Spleen (tissue), 11 donors: ENCODE results near the gene HOXA5. TPM values are rescaled to one million over a fixed set of nuclear protein-coding genes. Genes with fewer than 3 reads are reported as not detected.

Experiments used
- DNase-seq: peaks from one replicate; pipeline ENCODE4 v3.0.0-alpha.2; 2020
- H3K27ac ChIP-seq, 8 donors: fragments of 200-600 bp; sonication (generic) in 7 of 8; 1 replicate in 4 of 8; 2 replicates in 4 of 8; pipeline versions ENCODE4 v1.5.0 to v1.8.0; 2016 to 2021; ENCODE audit warnings: inconsistent platforms in 4 of 8, mild to moderate bottlenecking in 4 of 8, moderate library complexity in 1 of 8
- H3K27me3 ChIP-seq, 7 donors: fragments of 200-600 bp; sonication (generic) in 6 of 7; replicated peaks in 1 of 7; 1 replicate in 4 of 7; 2 replicates in 3 of 7; pipeline versions ENCODE4 v1.5.0 to v1.8.0; 2016 to 2021; ENCODE audit warnings: inconsistent platforms in 3 of 7, mild to moderate bottlenecking in 1 of 7
- H3K36me3 ChIP-seq, 6 donors: fragments of 200-600 bp; sonication (generic) in 5 of 6; 1 replicate in 4 of 6; 2 replicates in 2 of 6; pipeline versions ENCODE4 v1.5.0 to v1.8.0; 2016 to 2021; ENCODE audit warnings: inconsistent platforms in 2 of 6
- H3K4me1 ChIP-seq, 6 donors: fragments of 200-600 bp; sonication (generic) in 5 of 6; 1 replicate in 3 of 6; 2 replicates in 3 of 6; pipeline versions ENCODE4 v1.5.0 to v1.8.0; 2016 to 2021; ENCODE audit warnings: inconsistent platforms in 3 of 6
- H3K4me3 ChIP-seq, 8 donors: fragments of 200-600 bp; sonication (generic) in 7 of 8; 1 replicate in 4 of 8; 2 replicates in 4 of 8; pipeline versions ENCODE4 v1.5.0 to v1.8.0; 2016 to 2021; ENCODE audit warnings: inconsistent platforms in 4 of 8, mild to moderate bottlenecking in 4 of 8, moderate library complexity in 2 of 8
- H3K9me3 ChIP-seq, 8 donors: fragments of 200-600 bp; sonication (generic) in 7 of 8; 1 replicate in 4 of 8; 2 replicates in 4 of 8; pipeline versions ENCODE4 v1.5.0 to v1.8.0; 2016 to 2021; ENCODE audit warnings: inconsistent platforms in 4 of 8
- CTCF ChIP-seq, 11 experiments: fragments of 200-600 bp in 7 of 11; fragments of 450-650 bp in 4 of 11; sonication (generic) in 4 of 11; IDR thresholded peaks in 8 of 11; conservative IDR thresholded peaks in 3 of 11; 1 replicate in 7 of 11; 2 replicates in 4 of 11; pipeline versions ENCODE4 v1.4.0 to v1.8.0; 2016 to 2021; ENCODE audit warnings: antibody characterized with exemption in 11 of 11, inconsistent platforms in 4 of 11, mild to moderate bottlenecking in 1 of 11
- POLR2A ChIP-seq, 3 donors: fragments of 450-650 bp; IDR thresholded peaks; one replicate each; pipeline ENCODE4 v1.5.1; 2017; ENCODE audit warnings: antibody characterized with exemption in 3 of 3, mild to moderate bottlenecking in 1 of 3
- POLR2AphosphoS5 ChIP-seq, 3 donors: sonication (generic); formaldehyde crosslinking; IDR thresholded peaks; one replicate each; pipeline ENCODE4 v1.5.1; 2017; ENCODE audit warnings: antibody characterized with exemption in 3 of 3
- WGBS, 5 donors: extraction: QIAGEN DNeasy Blood & Tissue Kit in 3 of 5; methylation state at CpG; one replicate each; pipeline versions ENCODE4 v1.1.5 to v1.1.7; 2013 to 2018; 5-methylcytosine and 5-hydroxymethylcytosine counted together
- intact Hi-C: fragments of 100-400 bp; cut with DNase I; formaldehyde crosslinking; loops from one replicate; pipeline ENCODE4 v1.15.0; 2023; ENCODE audit warnings: low total_unique reads
- polyA plus RNA-seq, 3 donors: library from polyadenylated mRNA; stranded (reverse); fragments of 200-250 nt; gene quantifications; one replicate each; pipeline ENCODE4 v1.2.1, GENCODE V29; 2013
- total RNA-seq, 7 donors: library from RNA; depleted of rRNA in 3 of 7; stranded (reverse); fragments of >200 nt in 3 of 7; fragmentation: NEBNext Ultra II Directional in 4 of 7; extraction: Animal tissue kit (Norgen Biotek cat#: 25700) in 4 of 7; gene quantifications; one replicate each; pipeline versions ENCODE4 v1.1.0 to v1.2.1, GENCODE V29; 2016 to 2021
- donor health status: healthy with polysubstance abuse.
- donor health status: DM: no; HTN: no; CAD: no; lungs with moderate emphysema.
- donor health status: DM: no; HTN: no; CAD: no.
- donor health status: Bipolar disorder and iron deficiency.
- donor health status: healthy.
- donor health status: DM: no; HTN: no; CAD: no.
- donor health status: DM: yes; HTN: yes; CAD: no.

Gene HOXA5
- total and polyA plus RNA-seq, 10 donors, result 1.6 to 9.3 (median 3.3) TPM

DNA sequence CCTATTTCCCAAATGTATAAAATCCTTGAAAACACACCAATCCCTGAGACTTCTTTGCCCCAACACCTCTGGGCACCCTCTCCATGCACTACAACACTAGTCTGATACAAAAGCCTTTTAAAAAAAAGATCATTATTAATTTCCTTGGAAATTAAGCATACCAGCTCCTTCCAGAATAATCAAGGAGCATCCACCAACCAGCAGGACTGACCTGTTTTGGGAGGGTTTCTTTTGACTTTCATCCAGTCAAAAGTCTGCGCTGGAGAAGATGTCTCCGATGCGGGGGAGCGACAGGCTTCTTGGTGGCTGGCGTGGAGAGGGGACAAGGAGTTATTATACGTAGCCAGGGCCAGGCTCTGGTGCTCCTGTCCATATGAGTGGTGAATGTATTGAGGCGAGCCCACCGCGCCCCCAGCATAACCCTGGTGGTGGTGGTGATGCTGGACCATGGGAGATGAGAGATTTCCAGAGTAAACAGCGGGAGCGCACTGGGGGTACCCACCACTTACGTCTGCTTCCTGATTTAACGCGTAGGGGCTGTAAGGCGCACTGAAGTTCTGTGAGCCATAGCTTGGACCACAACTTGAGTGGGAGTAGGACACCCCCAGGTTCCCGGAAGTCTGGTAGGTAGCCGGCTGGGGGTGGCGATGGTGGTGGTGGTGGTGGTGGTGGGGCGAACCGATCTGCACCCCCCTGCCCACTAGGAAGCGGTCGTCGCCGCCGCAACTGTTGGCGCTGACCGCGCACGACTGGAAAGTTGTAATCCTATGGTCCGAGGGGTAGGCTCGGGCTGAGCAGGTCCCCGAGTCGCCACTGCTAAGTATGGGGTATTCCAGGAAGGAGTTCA lies 48.2 kb downstream of the HOXA5 start:
- DNase-seq, result no peak
- intact Hi-C loops, result loop anchor here (10.0 kb wide), 1 partner anchor 240 kb away; no protein-coding TSS in a partner anchor
- Histone ChIP-seq H3K27me3 (peaks cover 0 to 99% (median 12%) of the 10 kb centered on the region in 7 donors), H3K4me1 (peaks cover 21 to 60% (median 43%) of the 10 kb centered on the region in 6 donors), H3K9me3 (no peaks in the 10 kb centered on the region), H3K27ac (peak overlapping the region in 7 of 8 donors; percentile 89 to 97 (median 94)), H3K4me3 (peak overlapping the region; percentile 70 to 97 (median 92)), H3K36me3 (peaks cover 0 to 15% (median 0%) of the 10 kb centered on the region in 6 donors)
- TF ChIP-seq POLR2A (IDR thresholded peaks at IDR 0.05), result no peak
- TF ChIP-seq CTCF (IDR thresholded peaks at IDR 0.05 in 8 of 11, conservative IDR thresholded peaks at IDR 0.05 in 3 of 11), result no peak
- TF ChIP-seq POLR2AphosphoS5 (IDR thresholded peaks at IDR 0.05), result no peak
- 5 to 15% (median 9%) methylated on average over 17 to 33 of the region's 33 CpGs for WGBS, 5 donors

DNA sequence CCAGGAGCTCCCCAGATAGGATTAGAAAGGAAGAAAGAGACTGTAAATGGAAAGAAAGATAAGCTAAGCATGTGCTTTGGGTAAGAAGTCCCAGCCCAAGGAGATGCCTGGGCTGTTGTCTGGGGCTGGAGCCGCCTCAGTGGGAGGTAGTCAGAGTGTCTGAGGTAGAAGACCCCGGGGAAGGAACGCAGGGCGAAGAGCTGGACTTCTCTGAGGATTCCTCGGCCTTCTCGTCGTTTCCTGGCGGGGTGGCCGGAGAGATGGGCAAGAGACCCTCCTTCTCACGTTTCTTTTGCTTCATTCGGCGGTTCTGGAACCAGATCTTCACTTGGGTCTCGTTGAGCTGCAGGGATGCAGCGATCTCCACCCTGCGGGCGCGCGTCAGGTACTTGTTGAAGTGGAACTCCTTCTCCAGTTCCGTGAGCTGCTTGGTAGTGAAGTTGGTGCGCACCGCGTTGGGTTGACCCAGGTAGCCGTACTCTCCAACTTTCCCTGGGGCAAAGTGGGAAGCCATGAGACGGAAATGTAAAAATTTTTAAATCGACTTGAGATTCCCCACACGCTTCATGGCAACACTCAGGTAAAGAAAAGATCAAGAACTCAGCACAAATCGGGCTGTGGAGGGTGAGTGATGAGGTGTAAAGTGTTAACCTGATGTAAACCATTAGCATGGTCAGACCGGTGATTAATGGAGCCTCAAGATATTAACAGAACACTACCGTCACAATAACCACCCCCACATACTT lies 49.0 kb downstream of the HOXA5 start:
- H3K4me1 ChIP-seq, result peaks cover 21 to 52% (median 39%) of the 10 kb centered on the region in 6 donors
- H3K27me3 ChIP-seq, result peaks cover 0 to 100% (median 12%) of the 10 kb centered on the region in 7 donors
- peaks cover 0 to 7% (median 0%) of the 10 kb centered on the region in 6 donors for H3K36me3 ChIP-seq
- no peak for DNase-seq
- no peaks in the 10 kb centered on the region for H3K9me3 ChIP-seq
- H3K4me3 ChIP-seq, result peak overlapping the region in 2 of 8 donors; percentile 92 to 97
- no peak overlapping the region for H3K27ac ChIP-seq
- intact Hi-C loops, result loop anchor here (10.0 kb wide), 1 partner anchor 240 kb away; no protein-coding TSS in a partner anchor
- TF ChIP-seq POLR2A (IDR thresholded peaks at IDR 0.05) (no peak), POLR2AphosphoS5 (IDR thresholded peaks at IDR 0.05) (no peak), CTCF (IDR thresholded peaks at IDR 0.05 in 8 of 11, conservative IDR thresholded peaks at IDR 0.05 in 3 of 11) (no peak)
- 51 to 70% (median 53%) methylated on average over 29 of the region's 29 CpGs for WGBS, 5 donors

GRCh38 chr7:27093184-27093895 lies 50.1 kb downstream of the HOXA5 start:
- no peak overlapping the region for H3K27ac ChIP-seq
- no peak for DNase-seq
- TF ChIP-seq POLR2AphosphoS5 (IDR thresholded peaks at IDR 0.05) (no peak), CTCF (IDR thresholded peaks at IDR 0.05 in 8 of 11, conservative IDR thresholded peaks at IDR 0.05 in 3 of 11) (no peak), POLR2A (IDR thresholded peaks at IDR 0.05) (no peak)
- H3K4me3 ChIP-seq, result no peak overlapping the region
- peaks cover 0 to 100% (median 19%) of the 10 kb centered on the region in 7 donors for H3K27me3 ChIP-seq
- no peaks in the 10 kb centered on the region for H3K36me3 ChIP-seq
- H3K9me3 ChIP-seq, result no peaks in the 10 kb centered on the region
- intact Hi-C loops, result loop anchor here (10.0 kb wide), 1 partner anchor 239 kb away; no protein-coding TSS in a partner anchor
- 55 to 82% (median 65%) methylated on average over 6 of the region's 6 CpGs for WGBS, 5 donors
- H3K4me1 ChIP-seq, result peaks cover 14 to 46% (median 30%) of the 10 kb centered on the region in 6 donors
